ENCODE measurements around the gene TMEM158.

TMEM158 gene

DNA sequence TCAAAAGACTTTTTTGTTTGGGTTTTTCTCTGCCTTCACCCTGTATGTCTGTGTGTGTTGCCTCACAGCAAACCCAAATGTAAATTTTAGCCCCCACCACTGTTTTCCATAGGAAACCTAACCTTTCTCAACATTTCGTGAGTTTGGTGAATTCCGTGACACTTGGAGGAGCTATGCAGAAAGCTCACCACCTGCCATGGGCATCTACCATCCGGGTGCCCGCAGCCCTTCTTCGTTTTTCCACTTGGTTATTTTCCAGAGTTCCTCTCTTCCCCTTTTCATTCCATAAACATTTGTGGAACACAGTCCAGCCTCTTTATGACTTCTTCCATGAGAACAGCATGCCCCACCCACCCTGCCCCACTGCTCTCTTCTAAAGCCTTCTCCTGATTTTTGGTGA is 31.3 kb downstream of the TMEM158 start:
- H3K4me3 Mint-ChIP-seq = no peak overlapping the region
- H3K27ac Mint-ChIP-seq = no peak overlapping the region
- H3K36me3 Mint-ChIP-seq (ENCODE audit: low read depth) = no peaks in the 10 kb centered on the region
- H3K27me3 Mint-ChIP-seq (ENCODE audit: low read depth) = peaks cover 18% of the 10 kb centered on the region
- no peaks in the 10 kb centered on the region for H3K9me3 Mint-ChIP-seq
- TF ChIP-seq, protein P1, sequence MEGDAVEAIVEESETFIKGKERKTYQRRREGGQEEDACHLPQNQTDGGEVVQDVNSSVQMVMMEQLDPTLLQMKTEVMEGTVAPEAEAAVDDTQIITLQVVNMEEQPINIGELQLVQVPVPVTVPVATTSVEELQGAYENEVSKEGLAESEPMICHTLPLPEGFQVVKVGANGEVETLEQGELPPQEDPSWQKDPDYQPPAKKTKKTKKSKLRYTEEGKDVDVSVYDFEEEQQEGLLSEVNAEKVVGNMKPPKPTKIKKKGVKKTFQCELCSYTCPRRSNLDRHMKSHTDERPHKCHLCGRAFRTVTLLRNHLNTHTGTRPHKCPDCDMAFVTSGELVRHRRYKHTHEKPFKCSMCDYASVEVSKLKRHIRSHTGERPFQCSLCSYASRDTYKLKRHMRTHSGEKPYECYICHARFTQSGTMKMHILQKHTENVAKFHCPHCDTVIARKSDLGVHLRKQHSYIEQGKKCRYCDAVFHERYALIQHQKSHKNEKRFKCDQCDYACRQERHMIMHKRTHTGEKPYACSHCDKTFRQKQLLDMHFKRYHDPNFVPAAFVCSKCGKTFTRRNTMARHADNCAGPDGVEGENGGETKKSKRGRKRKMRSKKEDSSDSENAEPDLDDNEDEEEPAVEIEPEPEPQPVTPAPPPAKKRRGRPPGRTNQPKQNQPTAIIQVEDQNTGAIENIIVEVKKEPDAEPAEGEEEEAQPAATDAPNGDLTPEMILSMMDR (IDR thresholded peaks at IDR 0.05; ENCODE audit: unreplicated experiment in 3 of 3) = no peak
- peaks cover 13% of the 10 kb centered on the region for H3K4me1 Mint-ChIP-seq

DNA sequence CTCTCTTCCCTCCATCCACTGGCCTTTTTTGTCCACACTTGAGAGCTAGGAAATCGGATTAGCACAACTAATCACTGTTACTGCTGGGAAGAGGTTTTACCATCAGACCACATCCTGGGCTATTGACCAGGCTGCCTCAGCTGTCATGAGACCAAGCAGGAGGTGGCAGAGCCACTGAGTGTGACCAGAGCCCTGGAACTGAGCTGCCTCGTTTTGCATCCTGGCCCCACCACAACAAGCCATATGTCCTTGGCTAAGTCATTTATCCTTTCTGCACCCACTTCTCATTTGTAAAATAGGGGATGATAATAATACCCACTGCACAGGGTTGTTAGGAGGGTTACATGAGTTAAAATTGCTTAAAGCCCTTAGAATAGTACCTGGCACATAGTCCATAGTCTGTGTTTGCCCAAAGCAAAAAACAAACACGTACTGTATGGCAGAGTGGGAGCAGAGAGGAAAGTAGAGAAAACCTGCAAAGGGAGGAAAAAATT is 34.1 kb downstream of the TMEM158 start:
- H3K9me3 Mint-ChIP-seq = no peaks in the 10 kb centered on the region
- H3K4me1 Mint-ChIP-seq = peaks cover 30% of the 10 kb centered on the region
- TF ChIP-seq, protein P1 (IDR thresholded peaks at IDR 0.05; ENCODE audit: unreplicated experiment in 3 of 3) = no peak
- H3K27me3 Mint-ChIP-seq (ENCODE audit: low read depth) = peaks cover 11% of the 10 kb centered on the region
- H3K27ac Mint-ChIP-seq = no peak overlapping the region
- H3K4me3 Mint-ChIP-seq = no peak overlapping the region
- no peaks in the 10 kb centered on the region for H3K36me3 Mint-ChIP-seq (ENCODE audit: low read depth)

- peak overlapping the region in 1 of 3 experiments; percentile 30 for H3K27ac Mint-ChIP-seq
- TF ChIP-seq, protein P1 (IDR thresholded peaks at IDR 0.05; ENCODE audit: unreplicated experiment in 3 of 3) = no peak
- no peaks in the 10 kb centered on the region for H3K36me3 Mint-ChIP-seq (ENCODE audit: low read depth)
- no peak overlapping the region for H3K4me3 Mint-ChIP-seq
- H3K27me3 Mint-ChIP-seq (ENCODE audit: low read depth) = peaks cover 6% of the 10 kb centered on the region
- peaks cover 30% of the 10 kb centered on the region for H3K4me1 Mint-ChIP-seq
- no peaks in the 10 kb centered on the region for H3K9me3 Mint-ChIP-seq
Measured at GRCh38 chr3:45191424-45191823, 34.7 kb downstream of the TMEM158 start.

DNA sequence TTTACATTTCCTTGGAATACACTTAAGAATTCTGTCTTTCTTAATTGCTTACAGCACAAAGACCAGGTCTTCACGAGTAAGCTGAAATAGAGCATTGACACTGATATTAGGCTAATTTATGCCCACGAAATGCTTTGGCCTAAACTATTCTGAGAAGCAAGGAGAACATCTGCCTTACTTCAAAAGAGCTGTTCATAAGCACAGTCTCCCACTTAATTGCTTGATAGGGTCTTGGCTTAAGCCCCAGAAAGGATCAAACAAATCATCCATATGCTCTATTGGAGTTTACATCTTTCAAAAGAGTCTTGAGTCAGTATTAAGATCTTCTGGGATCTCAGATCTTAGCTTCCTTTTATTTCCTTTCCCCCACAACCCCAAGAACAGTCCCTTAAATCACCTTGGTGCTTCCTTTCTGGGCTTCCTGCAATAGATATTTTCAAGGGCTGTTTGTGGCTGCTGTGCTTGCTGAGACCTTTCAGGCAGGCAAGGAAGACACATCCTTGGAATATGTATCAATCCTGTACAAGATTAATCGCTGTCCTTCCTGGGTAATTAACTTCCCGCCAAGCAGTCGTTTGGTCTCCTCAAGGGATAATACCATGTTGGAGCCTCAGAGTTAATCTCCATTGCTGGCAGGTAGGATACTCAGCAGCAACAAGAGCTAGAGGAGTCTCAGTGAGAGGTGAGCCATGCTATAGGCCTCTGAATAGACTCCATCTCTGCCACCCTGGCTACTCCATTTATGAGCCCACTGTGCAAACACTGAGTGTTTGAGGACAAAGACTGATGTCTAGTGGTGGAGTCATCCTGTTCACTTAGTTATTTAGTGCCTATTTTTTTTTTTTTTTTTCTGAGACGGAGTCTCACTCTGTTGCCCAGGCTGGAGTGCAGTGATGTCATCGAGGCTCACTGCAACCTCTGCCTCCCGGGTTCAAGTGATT is 37.1 kb downstream of the TMEM158 start:
- peaks cover 46% of the 10 kb centered on the region for H3K4me1 Mint-ChIP-seq
- H3K4me3 Mint-ChIP-seq = no peak overlapping the region
- H3K9me3 Mint-ChIP-seq = no peaks in the 10 kb centered on the region
- peaks cover 5% of the 10 kb centered on the region for H3K27me3 Mint-ChIP-seq (ENCODE audit: low read depth)
- H3K27ac Mint-ChIP-seq = peak overlapping the region; percentile 83 to 92 (median 92)
- TF ChIP-seq, protein P1 (IDR thresholded peaks at IDR 0.05; ENCODE audit: unreplicated experiment in 3 of 3) = no peak
- H3K36me3 Mint-ChIP-seq (ENCODE audit: low read depth) = no peaks in the 10 kb centered on the region

DNA sequence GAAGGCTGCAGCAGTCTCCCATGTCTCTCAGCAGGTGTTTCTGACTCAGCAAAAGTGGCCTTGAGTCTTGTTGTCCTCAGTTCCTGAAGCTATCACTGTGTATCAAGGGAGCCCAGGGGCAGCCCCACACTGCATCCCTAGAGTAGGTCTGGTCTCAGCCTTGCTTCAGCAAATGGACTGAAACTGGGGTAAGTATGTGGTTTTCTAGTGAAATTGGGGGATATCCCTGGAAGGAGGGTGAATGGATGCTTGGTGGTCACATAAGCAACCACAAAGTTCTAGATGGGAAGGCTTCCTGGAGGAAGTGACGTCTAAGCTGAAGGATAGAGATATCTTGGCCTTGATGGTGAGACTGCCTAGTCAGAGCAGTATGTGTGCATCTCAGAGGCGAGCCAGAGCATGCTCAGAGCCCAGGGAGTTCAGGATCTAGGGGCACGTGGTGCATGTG is 38.4 kb downstream of the TMEM158 start:
- peaks cover 5% of the 10 kb centered on the region for H3K27me3 Mint-ChIP-seq (ENCODE audit: low read depth)
- H3K4me3 Mint-ChIP-seq = no peak overlapping the region
- peaks cover 57% of the 10 kb centered on the region for H3K4me1 Mint-ChIP-seq
- TF ChIP-seq, protein P1 (IDR thresholded peaks at IDR 0.05; ENCODE audit: unreplicated experiment in 3 of 3) = no peak
- no peaks in the 10 kb centered on the region for H3K9me3 Mint-ChIP-seq
- peak overlapping the region; percentile 67 to 92 (median 83) for H3K27ac Mint-ChIP-seq
- H3K36me3 Mint-ChIP-seq (ENCODE audit: low read depth) = no peaks in the 10 kb centered on the region

Measured in nephron (organoid).